GM23338 (cell line): Measurements from ENCODE around the gene CHCHD3. TPM values are rescaled to one million over a fixed set of nuclear protein-coding genes. Genes with fewer than 3 reads are reported as not detected.

ENCODE experiments used
- ATAC-seq: fragments of 200-7000 bp; cut with Tn5 transposase; 3 replicates; pipeline ENCODE4 v1.9.1; 2020
- DNase-seq: peaks from one replicate; pipeline ENCODE4 v3.0.0-alpha.2; 2015; ENCODE audit warnings: low spot score
- H2AFZ ChIP-seq: fragments of 200-600 bp; sonication (generic); 2 replicates; pipeline ENCODE4 v1.8.0; 2016; ENCODE audit warnings: antibody characterized with exemption, mild to moderate bottlenecking, moderate library complexity
- H3F3A ChIP-seq: fragments of 200-600 bp; sonication (generic); replicated peaks from 2 replicates; pipeline ENCODE4 v1.8.0; 2017; ENCODE audit warnings: antibody characterized with exemption, mixed run types, low read depth
- H3K27ac ChIP-seq: fragments of 200-600 bp; sonication (generic); 2 replicates; pipeline ENCODE4 v1.6.1; 2016; ENCODE audit warnings: low read depth
- H3K27me3 ChIP-seq: fragments of 200-600 bp; sonication (generic); 2 replicates; pipeline ENCODE4 v1.8.0; 2016; ENCODE audit warnings: mild to moderate bottlenecking, mixed run types, moderate library complexity; ENCODE audit not compliant: insufficient read depth
- H3K36me3 ChIP-seq: fragments of 200-600 bp; sonication (generic); 2 replicates; pipeline ENCODE4 v1.8.0; 2016; ENCODE audit warnings: mild to moderate bottlenecking; ENCODE audit not compliant: insufficient read depth
- H3K4me1 ChIP-seq: fragments of 200-600 bp; sonication (generic); 2 replicates; pipeline ENCODE4 v1.8.0; 2016; ENCODE audit warnings: mild to moderate bottlenecking, moderate library complexity; ENCODE audit not compliant: insufficient read depth
- H3K4me2 ChIP-seq: fragments of 200-600 bp; sonication (generic); 2 replicates; pipeline ENCODE4 v1.7.1; 2017; ENCODE audit warnings: mixed run types
- H3K4me3 ChIP-seq: fragments of 200-600 bp; sonication (generic); 2 replicates; pipeline ENCODE4 v1.6.1; 2016; ENCODE audit warnings: mixed run types
- H3K79me2 ChIP-seq: fragments of 200-600 bp; sonication (generic); replicated peaks from 2 replicates; pipeline ENCODE4 v1.8.0; 2017; ENCODE audit warnings: mild to moderate bottlenecking; ENCODE audit not compliant: insufficient read depth
- H3K9me2 ChIP-seq: fragments of 200-600 bp; sonication (generic); 2 replicates; pipeline ENCODE4 v1.8.0; 2017; ENCODE audit not compliant: insufficient read depth
- H4K20me1 ChIP-seq: fragments of 200-600 bp; sonication (generic); replicated peaks from 2 replicates; pipeline ENCODE4 v1.8.0; 2017; ENCODE audit warnings: mild to moderate bottlenecking; ENCODE audit not compliant: insufficient read depth
- H3K27ac Mint-ChIP-seq: 2 replicates; pipeline ENCODE4 v1.8.0; 2020; ENCODE audit warnings: inconsistent platforms, mild to moderate bottlenecking, moderate library complexity, mixed read lengths
- H3K27me3 Mint-ChIP-seq: 3 replicates; pipeline ENCODE4 v1.8.0; 2022; ENCODE audit warnings: low read depth, mild to moderate bottlenecking, moderate library complexity, mixed read lengths, inconsistent platforms; ENCODE audit not compliant: insufficient read depth, poor library complexity
- H3K36me3 Mint-ChIP-seq: 3 replicates; pipeline ENCODE4 v1.8.0; 2021; ENCODE audit warnings: low read depth, mild to moderate bottlenecking, inconsistent platforms, moderate library complexity, mixed read lengths
- H3K4me1 Mint-ChIP-seq: 3 replicates; pipeline ENCODE4 v1.8.0; 2020; ENCODE audit warnings: mild to moderate bottlenecking, inconsistent platforms, mixed read lengths
- H3K4me3 Mint-ChIP-seq: 3 replicates; pipeline ENCODE4 v1.8.0; 2021; ENCODE audit warnings: moderate library complexity, mild to moderate bottlenecking, inconsistent platforms, mixed read lengths
- H3K9me3 Mint-ChIP-seq: 3 replicates; pipeline ENCODE4 v1.8.0; 2020; ENCODE audit warnings: moderate library complexity, mild to moderate bottlenecking, inconsistent platforms, mixed read lengths
- CREB1 ChIP-seq: fragments of 250-450 bp; sonication (Bioruptor Pico); IDR thresholded peaks from 2 replicates; pipeline ENCODE4 v1.5.0; 2020; ENCODE audit warnings: low read depth, mild to moderate bottlenecking, moderate library complexity
- EZH2 ChIP-seq: fragments of 200-600 bp; sonication (generic); IDR thresholded peaks from one replicate; pipeline ENCODE4 v1.8.0; 2017; ENCODE audit warnings: antibody characterized with exemption, mild to moderate bottlenecking, low read depth; ENCODE audit not compliant: unreplicated experiment
- JUNB ChIP-seq: IDR thresholded peaks from one replicate; pipeline ENCODE4 v1.6.1; 2016; ENCODE audit warnings: antibody characterized with exemption; ENCODE audit not compliant: unreplicated experiment
- NANOG ChIP-seq: IDR thresholded peaks from 2 replicates; pipeline ENCODE4 v1.6.1; 2016; ENCODE audit warnings: antibody characterized with exemption, borderline replicate concordance
- POLR2AphosphoS5 ChIP-seq: IDR thresholded peaks from 2 replicates; pipeline ENCODE4 v1.6.1; 2016; ENCODE audit warnings: antibody characterized with exemption, low read depth
- STAT1 ChIP-seq: IDR thresholded peaks from one replicate; pipeline ENCODE4 v1.6.1; 2016; ENCODE audit warnings: antibody characterized with exemption; ENCODE audit not compliant: unreplicated experiment
- polyA plus RNA-seq: library from polyadenylated mRNA; unstranded; fragments of >200 nt; fragmentation: Nextera tagmentation; extraction: Ambion mirVana; gene quantifications from 2 replicates; pipeline ENCODE4 v1.2.1, GENCODE V29; 2016
- total RNA-seq: library from RNA; depleted of rRNA; stranded (reverse); fragments of >200 nt; shearing (Covaris generic); gene quantifications from 2 replicates; pipeline ENCODE4 v1.2.3, GENCODE V29; 2014
- TF ChIP-seq, protein P1 (sequence below): fragments of 250-450 bp; sonication (Bioruptor Pico); IDR thresholded peaks from 2 replicates; pipeline ENCODE4 v1.5.0; 2020; ENCODE audit warnings: mild to moderate bottlenecking, moderate library complexity

Gene CHCHD3
- total and polyA plus RNA-seq, 2 experiments from 2014 or later = 107 to 131 TPM

- H3K27ac ChIP-seq = no peak overlapping the region
- H3F3A ChIP-seq = no peaks in the 10 kb centered on the region
- no peaks in the 10 kb centered on the region for H3K79me2 ChIP-seq
- H2AFZ ChIP-seq = no peak overlapping the region
- no peaks in the 10 kb centered on the region for H3K36me3 ChIP-seq
- no peak overlapping the region for H3K4me3 Mint-ChIP-seq
- H3K4me3 ChIP-seq = no peak overlapping the region
- TF ChIP-seq EZH2 (no peak), STAT1 (no peak), POLR2AphosphoS5 (no peak), NANOG (no peak)
- TF ChIP-seq, protein P1, sequence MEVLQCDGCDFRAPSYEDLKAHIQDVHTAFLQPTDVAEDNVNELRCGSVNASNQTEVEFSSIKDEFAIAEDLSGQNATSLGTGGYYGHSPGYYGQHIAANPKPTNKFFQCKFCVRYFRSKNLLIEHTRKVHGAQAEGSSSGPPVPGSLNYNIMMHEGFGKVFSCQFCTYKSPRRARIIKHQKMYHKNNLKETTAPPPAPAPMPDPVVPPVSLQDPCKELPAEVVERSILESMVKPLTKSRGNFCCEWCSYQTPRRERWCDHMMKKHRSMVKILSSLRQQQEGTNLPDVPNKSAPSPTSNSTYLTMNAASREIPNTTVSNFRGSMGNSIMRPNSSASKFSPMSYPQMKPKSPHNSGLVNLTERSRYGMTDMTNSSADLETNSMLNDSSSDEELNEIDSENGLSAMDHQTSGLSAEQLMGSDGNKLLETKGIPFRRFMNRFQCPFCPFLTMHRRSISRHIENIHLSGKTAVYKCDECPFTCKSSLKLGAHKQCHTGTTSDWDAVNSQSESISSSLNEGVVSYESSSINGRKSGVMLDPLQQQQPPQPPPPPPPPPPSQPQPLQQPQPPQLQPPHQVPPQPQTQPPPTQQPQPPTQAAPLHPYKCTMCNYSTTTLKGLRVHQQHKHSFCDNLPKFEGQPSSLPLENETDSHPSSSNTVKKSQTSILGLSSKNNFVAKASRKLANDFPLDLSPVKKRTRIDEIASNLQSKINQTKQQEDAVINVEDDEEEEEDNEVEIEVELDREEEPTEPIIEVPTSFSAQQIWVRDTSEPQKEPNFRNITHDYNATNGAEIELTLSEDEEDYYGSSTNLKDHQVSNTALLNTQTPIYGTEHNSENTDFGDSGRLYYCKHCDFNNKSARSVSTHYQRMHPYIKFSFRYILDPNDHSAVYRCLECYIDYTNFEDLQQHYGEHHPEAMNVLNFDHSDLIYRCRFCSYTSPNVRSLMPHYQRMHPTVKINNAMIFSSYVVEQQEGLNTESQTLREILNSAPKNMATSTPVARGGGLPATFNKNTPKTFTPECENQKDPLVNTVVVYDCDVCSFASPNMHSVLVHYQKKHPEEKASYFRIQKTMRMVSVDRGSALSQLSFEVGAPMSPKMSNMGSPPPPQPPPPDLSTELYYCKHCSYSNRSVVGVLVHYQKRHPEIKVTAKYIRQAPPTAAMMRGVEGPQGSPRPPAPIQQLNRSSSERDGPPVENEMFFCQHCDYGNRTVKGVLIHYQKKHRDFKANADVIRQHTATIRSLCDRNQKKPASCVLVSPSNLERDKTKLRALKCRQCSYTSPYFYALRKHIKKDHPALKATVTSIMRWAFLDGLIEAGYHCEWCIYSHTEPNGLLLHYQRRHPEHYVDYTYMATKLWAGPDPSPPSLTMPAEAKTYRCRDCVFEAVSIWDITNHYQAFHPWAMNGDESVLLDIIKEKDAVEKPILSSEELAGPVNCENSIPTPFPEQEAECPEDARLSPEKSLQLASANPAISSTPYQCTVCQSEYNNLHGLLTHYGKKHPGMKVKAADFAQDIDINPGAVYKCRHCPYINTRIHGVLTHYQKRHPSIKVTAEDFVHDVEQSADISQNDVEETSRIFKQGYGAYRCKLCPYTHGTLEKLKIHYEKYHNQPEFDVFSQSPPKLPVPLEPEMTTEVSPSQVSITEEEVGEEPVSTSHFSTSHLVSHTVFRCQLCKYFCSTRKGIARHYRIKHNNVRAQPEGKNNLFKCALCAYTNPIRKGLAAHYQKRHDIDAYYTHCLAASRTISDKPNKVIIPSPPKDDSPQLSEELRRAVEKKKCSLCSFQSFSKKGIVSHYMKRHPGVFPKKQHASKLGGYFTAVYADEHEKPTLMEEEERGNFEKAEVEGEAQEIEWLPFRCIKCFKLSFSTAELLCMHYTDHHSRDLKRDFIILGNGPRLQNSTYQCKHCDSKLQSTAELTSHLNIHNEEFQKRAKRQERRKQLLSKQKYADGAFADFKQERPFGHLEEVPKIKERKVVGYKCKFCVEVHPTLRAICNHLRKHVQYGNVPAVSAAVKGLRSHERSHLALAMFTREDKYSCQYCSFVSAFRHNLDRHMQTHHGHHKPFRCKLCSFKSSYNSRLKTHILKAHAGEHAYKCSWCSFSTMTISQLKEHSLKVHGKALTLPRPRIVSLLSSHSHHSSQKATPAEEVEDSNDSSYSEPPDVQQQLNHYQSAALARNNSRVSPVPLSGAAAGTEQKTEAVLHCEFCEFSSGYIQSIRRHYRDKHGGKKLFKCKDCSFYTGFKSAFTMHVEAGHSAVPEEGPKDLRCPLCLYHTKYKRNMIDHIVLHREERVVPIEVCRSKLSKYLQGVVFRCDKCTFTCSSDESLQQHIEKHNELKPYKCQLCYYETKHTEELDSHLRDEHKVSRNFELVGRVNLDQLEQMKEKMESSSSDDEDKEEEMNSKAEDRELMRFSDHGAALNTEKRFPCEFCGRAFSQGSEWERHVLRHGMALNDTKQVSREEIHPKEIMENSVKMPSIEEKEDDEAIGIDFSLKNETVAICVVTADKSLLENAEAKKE (CRISPR knock-in tag) = no peak
- peaks cover 2% of the 10 kb centered on the region for H3K27me3 Mint-ChIP-seq
- no peaks in the 10 kb centered on the region for H3K9me2 ChIP-seq
- H3K4me2 ChIP-seq = no peak overlapping the region
- ATAC-seq (no peak), DNase-seq (no peak)
- no peak overlapping the region for H3K27ac Mint-ChIP-seq
- H4K20me1 ChIP-seq = no peaks in the 10 kb centered on the region
- H3K4me1 ChIP-seq = no peaks in the 10 kb centered on the region
- no peaks in the 10 kb centered on the region for H3K9me3 Mint-ChIP-seq
- H3K27me3 ChIP-seq = no peaks in the 10 kb centered on the region
- no peaks in the 10 kb centered on the region for H3K36me3 Mint-ChIP-seq
- peaks cover 13% of the 10 kb centered on the region for H3K4me1 Mint-ChIP-seq
These were observed 39.4 kb upstream of the CHCHD3 start for GRCh38 chr7:133121175-133121844.

GRCh38 chr7:133119067-133119466 is 37.2 kb upstream of the CHCHD3 start:
- no peak for DNase-seq
- no peak for ATAC-seq
- TF ChIP-seq STAT1 = no peak
- no peak for TF ChIP-seq JUNB
- TF ChIP-seq POLR2AphosphoS5 = no peak
- TF ChIP-seq CREB1 = no peak
- no peak for TF ChIP-seq NANOG

More at GRCh38 chr7:133119067-133119466, 37.2 kb upstream of the CHCHD3 start:
- no peak overlapping the region for H3K27ac ChIP-seq
- H3K9me2 ChIP-seq = no peaks in the 10 kb centered on the region
- no peaks in the 10 kb centered on the region for H3K27me3 ChIP-seq
- Mint-ChIP-seq H3K4me1 (peaks cover 19% of the 10 kb centered on the region), H3K36me3 (no peaks in the 10 kb centered on the region), H3K27ac (no peak overlapping the region), H3K27me3 (no peaks in the 10 kb centered on the region), H3K4me3 (no peak overlapping the region), H3K9me3 (no peaks in the 10 kb centered on the region)
- no peaks in the 10 kb centered on the region for H3K79me2 ChIP-seq
- H3K4me2 ChIP-seq = no peak overlapping the region
- H3K4me3 ChIP-seq = no peak overlapping the region
- peaks cover 11% of the 10 kb centered on the region for H3K4me1 ChIP-seq
- H3F3A ChIP-seq = no peaks in the 10 kb centered on the region
- no peaks in the 10 kb centered on the region for H4K20me1 ChIP-seq
- peak overlapping the region; percentile 52; the same call in 1 of the 2 replicates for H2AFZ ChIP-seq
- H3K36me3 ChIP-seq = no peaks in the 10 kb centered on the region
